ENCODE results near the gene MINAR2.

MINAR2 gene

DNA sequence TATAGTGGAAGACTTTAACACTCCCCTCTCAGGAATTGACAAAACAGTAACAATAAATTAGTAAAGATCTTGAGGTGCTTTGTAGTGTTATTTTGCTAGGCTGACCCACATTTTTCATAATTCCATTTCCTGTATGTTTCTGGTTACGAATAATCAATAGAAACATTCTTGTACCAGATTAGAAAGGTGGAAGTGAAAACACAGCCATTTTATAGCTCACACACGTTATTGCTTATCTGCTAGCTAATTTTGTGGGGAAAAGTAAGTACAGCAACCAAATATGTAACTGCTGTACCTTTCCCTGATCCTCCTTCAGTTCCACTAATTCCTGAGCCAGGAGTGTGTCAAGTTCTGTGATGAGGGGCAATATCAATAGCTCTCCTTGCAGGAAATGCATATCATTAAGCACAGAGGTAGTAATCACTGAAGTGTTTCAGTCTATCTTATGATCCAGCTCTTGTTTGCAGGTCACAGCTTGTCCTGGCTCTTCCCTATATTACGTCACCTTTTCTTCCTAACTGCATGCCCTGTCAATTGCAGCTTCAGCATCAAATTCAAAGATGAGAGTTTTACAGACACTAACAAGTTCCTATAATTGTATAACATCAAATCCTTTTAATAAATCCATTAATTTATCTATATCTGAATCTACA is 59.4 kb downstream of the MINAR2 start:
- TF ChIP-seq, protein P1, sequence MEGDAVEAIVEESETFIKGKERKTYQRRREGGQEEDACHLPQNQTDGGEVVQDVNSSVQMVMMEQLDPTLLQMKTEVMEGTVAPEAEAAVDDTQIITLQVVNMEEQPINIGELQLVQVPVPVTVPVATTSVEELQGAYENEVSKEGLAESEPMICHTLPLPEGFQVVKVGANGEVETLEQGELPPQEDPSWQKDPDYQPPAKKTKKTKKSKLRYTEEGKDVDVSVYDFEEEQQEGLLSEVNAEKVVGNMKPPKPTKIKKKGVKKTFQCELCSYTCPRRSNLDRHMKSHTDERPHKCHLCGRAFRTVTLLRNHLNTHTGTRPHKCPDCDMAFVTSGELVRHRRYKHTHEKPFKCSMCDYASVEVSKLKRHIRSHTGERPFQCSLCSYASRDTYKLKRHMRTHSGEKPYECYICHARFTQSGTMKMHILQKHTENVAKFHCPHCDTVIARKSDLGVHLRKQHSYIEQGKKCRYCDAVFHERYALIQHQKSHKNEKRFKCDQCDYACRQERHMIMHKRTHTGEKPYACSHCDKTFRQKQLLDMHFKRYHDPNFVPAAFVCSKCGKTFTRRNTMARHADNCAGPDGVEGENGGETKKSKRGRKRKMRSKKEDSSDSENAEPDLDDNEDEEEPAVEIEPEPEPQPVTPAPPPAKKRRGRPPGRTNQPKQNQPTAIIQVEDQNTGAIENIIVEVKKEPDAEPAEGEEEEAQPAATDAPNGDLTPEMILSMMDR (IDR thresholded peaks at IDR 0.05; ENCODE audit: control extremely low read depth, extremely low read depth, low read depth, missing control alignments): no peak
- POLR2A ChIA-PET: no interaction called here
- CTCF ChIA-PET: interaction anchor here (1.2 to 3.2 kb wide), 4 partner anchors 13 to 46 kb away, joined by 3 to 9 read pairs (median 4); no protein-coding TSS in a partner anchor
- DNase-seq (ENCODE audit: extremely low spot score): no peak
